B cell (primary cell): ENCODE measurements around the gene TEX11. TPM values are rescaled to one million over a fixed set of nuclear protein-coding genes. Genes with fewer than 3 reads are reported as not detected.
"Not testable (repeated sequence)": the region's sequence is repeated elsewhere in the genome, so short reads cannot be mapped to it uniquely, and the experiment has no call there.

Source experiments
- ATAC-seq: fragments of 200-7000 bp; cut with Tn5 transposase; one replicate; pipeline ENCODE4 v1.10.0; 2021; ENCODE audit warnings: low read depth, mild to moderate bottlenecking, moderate number of reproducible peaks, moderate library complexity
- CTCF ChIA-PET: fragments of 350-600 bp; sonication (Branson Sonifier 250); formaldehyde crosslinking; loops from one replicate; lab custom pipeline; 2021; ENCODE audit warnings: antibody characterized with exemption, inconsistent platforms; lab: Charles Lee
- POLR2A ChIA-PET: fragments of 350-600 bp; sonication (Branson Sonifier 250); formaldehyde crosslinking; loops from one replicate; lab custom pipeline; 2021; ENCODE audit warnings: antibody characterized with exemption; lab: Charles Lee
- DNase-seq: peaks from one replicate; pipeline ENCODE4 v3.0.0; 2013
- H2AFZ ChIP-seq: 2 replicates; pipeline ENCODE4 v1.6.1; 2012; ENCODE audit warnings: mild to moderate bottlenecking, low read depth, low read length; ENCODE audit not compliant: insufficient read depth, poor library complexity, severe bottlenecking
- H3K27ac ChIP-seq, 2 donors: 1 replicate in 1 of 2; 2 replicates in 1 of 2; pipeline ENCODE4 v1.5.1; 2012 to 2013; ENCODE audit warnings: low read length in 2 of 2, mild to moderate bottlenecking in 2 of 2, moderate library complexity in 1 of 2
- H3K27me3 ChIP-seq, 4 experiments: fragments of 200-600 bp in 1 of 4; sonication (generic) in 1 of 4; replicated peaks in 1 of 4; 1 replicate in 2 of 4; 2 replicates in 2 of 4; pipeline versions ENCODE4 v1.6.1 to v1.7.0; 2013 to 2016; ENCODE audit warnings: low read length in 3 of 4, mild to moderate bottlenecking in 2 of 4, mixed read lengths in 1 of 4, moderate library complexity in 1 of 4; ENCODE audit not compliant: insufficient read depth in 4 of 4, control insufficient read depth in 3 of 4; ENCODE audit errors: control extremely low read depth in 1 of 4
- H3K36me3 ChIP-seq, 2 experiments: replicated peaks in 1 of 2; 1 replicate in 1 of 2; 2 replicates in 1 of 2; pipeline versions ENCODE4 v1.6.1 to v1.7.1; 2013; ENCODE audit warnings: low read length in 1 of 2; ENCODE audit not compliant: insufficient read depth in 2 of 2, control insufficient read depth in 1 of 2; ENCODE audit errors: control extremely low read depth in 1 of 2, extremely low read depth in 1 of 2
- H3K4me1 ChIP-seq, 2 donors: fragments of 200-600 bp in 1 of 2; sonication (generic) in 1 of 2; 1 replicate in 1 of 2; 2 replicates in 1 of 2; pipeline versions ENCODE4 v1.5.1 to v1.6.1; 2013 to 2017; ENCODE audit warnings: low read length in 2 of 2; ENCODE audit not compliant: control insufficient read depth in 2 of 2, insufficient read depth in 2 of 2
- H3K4me2 ChIP-seq: replicated peaks from 2 replicates; pipeline ENCODE3; 2012; ENCODE audit warnings: mild to moderate bottlenecking, low read depth, low read length; ENCODE audit not compliant: poor library complexity, severe bottlenecking
- H3K4me3 ChIP-seq, 5 experiments: fragments of 200-600 bp in 1 of 5; sonication (generic) in 1 of 5; 1 replicate in 3 of 5; 2 replicates in 2 of 5; pipeline versions ENCODE4 v1.5.1 to v1.7.0; 2011 to 2016; ENCODE audit warnings: low read length in 4 of 5, mild to moderate bottlenecking in 4 of 5, low read depth in 2 of 5, control low read depth in 1 of 5, moderate library complexity in 1 of 5; ENCODE audit not compliant: insufficient read depth in 1 of 5; ENCODE audit errors: control extremely low read depth in 1 of 5, extremely low read depth in 1 of 5
- H3K79me2 ChIP-seq: fragments of 200-600 bp; sonication (generic); one replicate; pipeline ENCODE4 v1.6.0; 2016; ENCODE audit warnings: low read length; ENCODE audit not compliant: control insufficient read depth, insufficient read depth
- H3K9ac ChIP-seq: fragments of 200-600 bp; sonication (generic); 2 replicates; pipeline ENCODE4 v1.6.1; 2017; ENCODE audit warnings: mild to moderate bottlenecking, low read length, moderate library complexity
- H3K9me3 ChIP-seq, 3 donors: one replicate each; pipeline versions ENCODE4 v1.6.1 to v1.7.1; 2013; ENCODE audit warnings: low read length in 2 of 3; ENCODE audit not compliant: control insufficient read depth in 2 of 3, insufficient read depth in 1 of 3; ENCODE audit errors: control extremely low read depth in 1 of 3
- H4K20me1 ChIP-seq: 2 replicates; pipeline ENCODE4 v1.6.0; 2012; ENCODE audit warnings: mild to moderate bottlenecking, low read length; ENCODE audit not compliant: insufficient read depth, control insufficient read depth, poor library complexity, severe bottlenecking
- H3K27ac Mint-ChIP-seq: one replicate; pipeline ENCODE4 v1.8.0; 2021; ENCODE audit warnings: mixed read lengths
- H3K27me3 Mint-ChIP-seq: one replicate; pipeline ENCODE4 v1.8.0; 2021; ENCODE audit warnings: mixed read lengths
- H3K4me1 Mint-ChIP-seq: one replicate; pipeline ENCODE4 v1.8.0; 2021; ENCODE audit warnings: mixed read lengths
- H3K4me3 Mint-ChIP-seq: one replicate; pipeline ENCODE4 v1.8.0; 2021; ENCODE audit warnings: mixed read lengths
- H3K9me3 Mint-ChIP-seq: one replicate; pipeline ENCODE4 v1.8.0; 2022; ENCODE audit warnings: mixed read lengths; ENCODE audit not compliant: insufficient read depth
- EZH2 ChIP-seq: IDR thresholded peaks from 2 replicates; pipeline ENCODE4 v1.6.1; 2012; ENCODE audit warnings: borderline replicate concordance, low read depth, mild to moderate bottlenecking, moderate library complexity, low read length; ENCODE audit not compliant: insufficient read depth, poor library complexity, severe bottlenecking
- WGBS: methylation state at CpG from one replicate; pipeline ENCODE4 v1.1.5; 2013; ENCODE audit warnings: missing lambda C conversion rate; ENCODE audit not compliant: insufficient coverage; 5-methylcytosine and 5-hydroxymethylcytosine counted together
- intact Hi-C: fragments of 100-400 bp; cut with micrococcal nuclease; formaldehyde crosslinking; loops from one replicate; pipeline ENCODE4 v1.10.0; 2022
- polyA plus RNA-seq: library from polyadenylated mRNA; depleted of rRNA; stranded (reverse); fragments of >200 nt; gene quantifications from 2 replicates; pipeline ENCODE4 v1.2.3, GENCODE V29; 2012
- total RNA-seq, 2 donors: library from RNA; stranded (reverse); fragments of 120-200 nt in 1 of 2; gene quantifications; 1 replicate in 1 of 2; 2 replicates in 1 of 2; pipeline versions ENCODE4 v1.2.3 to v1.2.4, GENCODE V29; 2013 to 2022
- TF ChIP-seq, protein P1 (sequence below): fragments of 200-600 bp; IDR thresholded peaks from one replicate; pipeline ENCODE4 v1.8.0; 2022; ENCODE audit warnings: antibody characterized with exemption, mild to moderate bottlenecking

The TEX11 gene
- total and polyA plus RNA-seq, 2 donors (not counting 1 experiment from before 2014, with no cell fraction given): not detected

DNA sequence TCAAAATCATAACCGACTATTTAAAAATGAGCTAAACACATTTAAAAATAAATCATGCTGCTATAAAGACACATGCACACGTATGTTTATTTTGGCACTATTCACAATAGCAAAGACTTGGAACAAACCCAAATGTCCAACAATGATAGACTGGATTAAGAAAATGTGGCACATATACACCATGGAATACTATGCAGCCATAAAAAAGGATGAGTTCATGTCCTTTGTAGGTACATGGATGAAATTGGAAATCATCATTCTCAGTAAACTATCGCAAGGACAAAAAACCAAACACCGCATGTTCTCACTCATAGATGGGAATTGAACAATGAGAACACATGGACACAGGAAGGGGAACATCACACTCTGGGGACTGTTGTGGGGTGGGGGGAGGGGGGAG, 251.0 kb downstream of the TEX11 start:
- H3K4me3 ChIP-seq, POLR2A ChIA-PET, H3K9me3 Mint-ChIP-seq, H3K4me1 ChIP-seq, H3K27ac ChIP-seq, H3K36me3 ChIP-seq, H3K27me3 Mint-ChIP-seq, H3K27me3 ChIP-seq, H4K20me1 ChIP-seq, H3K27ac Mint-ChIP-seq, H3K79me2 ChIP-seq, intact Hi-C loops, DNase-seq, H3K4me1 Mint-ChIP-seq, H3K9ac ChIP-seq, H3K9me3 ChIP-seq, ATAC-seq, H3K4me2 ChIP-seq, H3K4me3 Mint-ChIP-seq, H2AFZ ChIP-seq, CTCF ChIA-PET: not testable (repeated sequence)
- WGBS: no CpG with 5 or more reads among the region's 4 CpGs

DNA sequence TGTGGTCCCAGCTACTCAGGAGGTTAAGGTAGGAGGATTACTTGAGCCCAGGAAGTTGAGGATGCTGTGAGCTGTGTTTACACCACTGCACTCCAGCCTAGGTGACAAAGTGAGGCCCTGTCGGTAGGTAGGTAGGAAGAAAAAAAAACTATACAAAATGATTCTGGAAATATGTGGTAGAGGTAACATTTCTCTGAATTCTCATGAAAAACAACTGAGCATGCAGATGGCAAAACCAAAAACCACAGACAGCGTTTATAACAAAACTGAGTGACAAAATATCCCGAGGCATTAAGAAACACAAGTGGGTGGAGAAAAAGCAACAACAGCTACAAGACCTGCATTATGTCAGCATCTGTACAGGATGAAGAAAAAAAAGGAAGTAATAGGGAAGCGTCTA, 252.2 kb downstream of the TEX11 start:
- Histone ChIP-seq H3K9me3 (no peaks in the 10 kb centered on the region), H4K20me1 (no peaks in the 10 kb centered on the region), H3K9ac (no peak overlapping the region), H3K4me1 (no peaks in the 10 kb centered on the region), H3K27me3 (no peaks in the 10 kb centered on the region), H3K36me3 (no peaks in the 10 kb centered on the region), H3K79me2 (no peaks in the 10 kb centered on the region), H3K4me2 (no peak overlapping the region), H2AFZ (no peak overlapping the region), H3K4me3 (no peak overlapping the region), H3K27ac (no peak overlapping the region)
- Mint-ChIP-seq H3K4me1 (no peaks in the 10 kb centered on the region), H3K27me3 (peaks cover 9% of the 10 kb centered on the region), H3K4me3 (no peak overlapping the region), H3K27ac (no peak overlapping the region), H3K9me3 (no peaks in the 10 kb centered on the region)
- intact Hi-C loops: no loop called here
- DNase-seq: no peak
- WGBS: no CpG with 5 or more reads among the region's 4 CpGs
- ChIA-PET POLR2A (no interaction called here), CTCF (no interaction called here)
- ATAC-seq: no peak
- TF ChIP-seq EZH2: no peak
- TF ChIP-seq, protein P1, sequence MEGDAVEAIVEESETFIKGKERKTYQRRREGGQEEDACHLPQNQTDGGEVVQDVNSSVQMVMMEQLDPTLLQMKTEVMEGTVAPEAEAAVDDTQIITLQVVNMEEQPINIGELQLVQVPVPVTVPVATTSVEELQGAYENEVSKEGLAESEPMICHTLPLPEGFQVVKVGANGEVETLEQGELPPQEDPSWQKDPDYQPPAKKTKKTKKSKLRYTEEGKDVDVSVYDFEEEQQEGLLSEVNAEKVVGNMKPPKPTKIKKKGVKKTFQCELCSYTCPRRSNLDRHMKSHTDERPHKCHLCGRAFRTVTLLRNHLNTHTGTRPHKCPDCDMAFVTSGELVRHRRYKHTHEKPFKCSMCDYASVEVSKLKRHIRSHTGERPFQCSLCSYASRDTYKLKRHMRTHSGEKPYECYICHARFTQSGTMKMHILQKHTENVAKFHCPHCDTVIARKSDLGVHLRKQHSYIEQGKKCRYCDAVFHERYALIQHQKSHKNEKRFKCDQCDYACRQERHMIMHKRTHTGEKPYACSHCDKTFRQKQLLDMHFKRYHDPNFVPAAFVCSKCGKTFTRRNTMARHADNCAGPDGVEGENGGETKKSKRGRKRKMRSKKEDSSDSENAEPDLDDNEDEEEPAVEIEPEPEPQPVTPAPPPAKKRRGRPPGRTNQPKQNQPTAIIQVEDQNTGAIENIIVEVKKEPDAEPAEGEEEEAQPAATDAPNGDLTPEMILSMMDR: no peak

- H3K4me3 Mint-ChIP-seq, H3K27me3 Mint-ChIP-seq, H3K4me3 ChIP-seq, H3K27me3 ChIP-seq, H3K9me3 ChIP-seq, H3K36me3 ChIP-seq, H3K4me2 ChIP-seq, DNase-seq, H2AFZ ChIP-seq, H3K79me2 ChIP-seq, ATAC-seq, CTCF ChIA-PET, H3K27ac Mint-ChIP-seq, POLR2A ChIA-PET, H3K27ac ChIP-seq, intact Hi-C loops, H3K9ac ChIP-seq, H3K9me3 Mint-ChIP-seq, H3K4me1 ChIP-seq, H3K4me1 Mint-ChIP-seq, H4K20me1 ChIP-seq: not testable (repeated sequence)
- WGBS: no CpG with 5 or more reads among the region's 3 CpGs
These were observed 260.6 kb downstream of the TEX11 start for GRCh38 chrX:70647910-70648309.
